Measurements from ENCODE around the gene NPDC1. TPM values are rescaled to one million over a fixed set of nuclear protein-coding genes. Genes with fewer than 3 reads are reported as not detected.

Gene NPDC1
- total RNA-seq, 1 experiment from 2014 or later = 44.1 TPM

DNA sequence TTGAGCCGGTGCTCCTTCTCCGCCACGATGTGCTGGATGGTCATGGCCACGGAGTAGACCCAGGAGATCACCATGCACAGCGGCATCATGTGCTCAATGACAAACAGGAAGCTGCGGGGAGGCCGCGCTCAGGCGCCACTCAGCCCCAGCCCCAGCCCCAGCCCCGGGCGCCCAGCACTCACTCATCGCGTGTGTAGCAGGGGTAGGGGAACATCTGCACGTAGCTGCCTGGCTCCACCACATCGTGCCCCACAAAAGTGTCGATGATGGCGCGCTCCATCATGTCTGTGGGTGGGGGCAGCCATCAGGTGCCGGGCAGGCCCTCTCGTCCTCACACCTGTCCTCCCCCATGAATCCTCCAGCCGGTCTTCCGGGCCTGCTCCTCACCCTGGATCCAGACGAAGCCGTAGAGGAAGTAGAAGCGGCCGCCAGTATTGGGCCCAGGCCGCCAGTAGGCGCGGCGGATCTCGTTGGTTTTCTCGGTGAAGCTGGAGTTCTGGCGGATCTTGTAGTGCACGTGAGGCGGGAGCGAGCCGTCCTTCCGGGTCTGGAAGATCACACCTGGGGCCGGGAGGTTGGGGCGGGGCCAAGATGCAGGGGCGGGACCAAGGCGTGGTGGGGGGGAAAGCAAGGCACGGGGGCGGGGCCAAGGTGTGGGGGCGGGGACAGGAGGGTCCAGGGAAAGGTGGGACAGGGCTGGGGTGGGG is 28.0 kb downstream of the NPDC1 start:
- no TSS peak for BruUV-seq (replicated peaks)
- ChIA-PET POLR2A (no interaction called here), CTCF (no interaction called here)

DNA sequence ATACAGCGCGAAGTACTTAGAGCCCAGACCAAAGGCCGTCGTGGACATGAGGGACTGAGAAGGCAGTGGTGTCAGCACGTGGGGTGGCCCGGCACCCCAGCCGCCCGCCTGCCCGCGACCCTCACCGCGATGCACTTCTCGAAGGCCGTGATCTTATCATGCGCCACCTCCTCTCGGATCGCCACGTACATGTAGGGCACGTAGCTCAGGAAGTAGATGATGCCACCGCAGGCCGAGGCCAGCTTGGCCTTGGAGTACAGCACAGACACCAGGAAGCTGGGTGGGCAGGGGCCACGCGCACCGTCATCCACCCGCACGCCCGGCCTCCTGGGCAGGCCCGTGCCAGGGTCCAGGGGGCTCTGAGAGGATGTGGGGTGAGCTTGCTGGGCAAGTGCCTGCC is 28.9 kb downstream of the NPDC1 start:
- no TSS peak for BruUV-seq (replicated peaks)
- H3K36me3 Mint-ChIP-seq (ENCODE audit: insufficient read depth, unreplicated experiment) = peaks cover 15% of the 10 kb centered on the region

More for the DNA sequence above, 28.0 kb downstream of the NPDC1 start:
- intact Hi-C loops (cut with micrococcal nuclease; ENCODE audit: unreplicated experiment) = no loop called here
- TF ChIP-seq, protein P1, sequence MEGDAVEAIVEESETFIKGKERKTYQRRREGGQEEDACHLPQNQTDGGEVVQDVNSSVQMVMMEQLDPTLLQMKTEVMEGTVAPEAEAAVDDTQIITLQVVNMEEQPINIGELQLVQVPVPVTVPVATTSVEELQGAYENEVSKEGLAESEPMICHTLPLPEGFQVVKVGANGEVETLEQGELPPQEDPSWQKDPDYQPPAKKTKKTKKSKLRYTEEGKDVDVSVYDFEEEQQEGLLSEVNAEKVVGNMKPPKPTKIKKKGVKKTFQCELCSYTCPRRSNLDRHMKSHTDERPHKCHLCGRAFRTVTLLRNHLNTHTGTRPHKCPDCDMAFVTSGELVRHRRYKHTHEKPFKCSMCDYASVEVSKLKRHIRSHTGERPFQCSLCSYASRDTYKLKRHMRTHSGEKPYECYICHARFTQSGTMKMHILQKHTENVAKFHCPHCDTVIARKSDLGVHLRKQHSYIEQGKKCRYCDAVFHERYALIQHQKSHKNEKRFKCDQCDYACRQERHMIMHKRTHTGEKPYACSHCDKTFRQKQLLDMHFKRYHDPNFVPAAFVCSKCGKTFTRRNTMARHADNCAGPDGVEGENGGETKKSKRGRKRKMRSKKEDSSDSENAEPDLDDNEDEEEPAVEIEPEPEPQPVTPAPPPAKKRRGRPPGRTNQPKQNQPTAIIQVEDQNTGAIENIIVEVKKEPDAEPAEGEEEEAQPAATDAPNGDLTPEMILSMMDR (IDR thresholded peaks at IDR 0.05; ENCODE audit: insufficient read depth in 1 of 2, low read depth in 1 of 2, low read length in 1 of 2, severe bottlenecking in 1 of 2, unreplicated experiment in 1 of 2) = no peak
- H3K4me3 Mint-ChIP-seq (ENCODE audit: unreplicated experiment) = no peak overlapping the region
- peaks cover 1% of the 10 kb centered on the region for H3K36me3 ChIP-seq (ENCODE audit: control insufficient read depth, insufficient read depth, low read length)
- DNase-seq = no peak
- no peaks in the 10 kb centered on the region for H3K27me3 Mint-ChIP-seq (ENCODE audit: insufficient read depth, unreplicated experiment)
- peaks cover 4% of the 10 kb centered on the region for H3K4me1 Mint-ChIP-seq (ENCODE audit: low read depth, unreplicated experiment)
- no peak overlapping the region for H3K4me3 ChIP-seq (ENCODE audit: low read depth, low read length)
- no peaks in the 10 kb centered on the region for H3K9me3 ChIP-seq
- no peak overlapping the region for H3K27ac Mint-ChIP-seq (ENCODE audit: unreplicated experiment)
- peaks cover 6% of the 10 kb centered on the region for H3K4me1 ChIP-seq
- H3K27me3 ChIP-seq (replicated peaks; ENCODE audit: control insufficient read depth, insufficient read depth, low read length) = no peaks in the 10 kb centered on the region
- peaks cover 18% of the 10 kb centered on the region for H3K36me3 Mint-ChIP-seq (ENCODE audit: insufficient read depth, unreplicated experiment)
- no peaks in the 10 kb centered on the region for H3K9me3 Mint-ChIP-seq (ENCODE audit: unreplicated experiment)

DNA sequence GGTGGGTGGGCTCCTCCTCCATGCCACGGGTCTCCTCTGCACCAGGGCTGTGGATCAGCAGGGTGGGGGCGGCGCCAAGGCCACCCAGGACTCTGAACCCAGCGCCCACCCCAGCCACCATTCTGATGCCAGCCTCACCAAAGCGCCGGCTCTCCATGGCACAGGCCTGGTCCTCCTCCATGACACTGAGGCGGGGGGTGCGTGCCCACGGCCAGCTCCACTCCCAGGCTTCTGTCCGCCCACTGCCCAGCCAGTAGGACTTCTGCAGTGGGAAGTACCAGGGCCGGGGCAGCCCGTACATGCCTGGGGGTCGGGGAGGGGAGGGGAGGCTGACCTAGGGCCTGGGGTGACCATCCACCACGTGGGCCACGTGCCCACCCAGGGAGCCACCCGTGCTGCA is 29.5 kb downstream of the NPDC1 start:
- Histone ChIP-seq H3K27me3 (replicated peaks; ENCODE audit: control insufficient read depth, insufficient read depth, low read length) (no peaks in the 10 kb centered on the region), H3K4me1 (no peaks in the 10 kb centered on the region), H3K36me3 (ENCODE audit: control insufficient read depth, insufficient read depth, low read length) (no peaks in the 10 kb centered on the region; the same call in none of the 2 replicates), H3K9me3 (no peaks in the 10 kb centered on the region), H3K4me3 (ENCODE audit: low read depth, low read length) (no peak overlapping the region)
- intact Hi-C loops (cut with micrococcal nuclease; ENCODE audit: unreplicated experiment) = no loop called here
- no peaks in the 10 kb centered on the region for H3K9me3 Mint-ChIP-seq (ENCODE audit: unreplicated experiment)
- H3K36me3 Mint-ChIP-seq (ENCODE audit: insufficient read depth, unreplicated experiment) = peaks cover 8% of the 10 kb centered on the region
- no peaks in the 10 kb centered on the region for H3K27me3 Mint-ChIP-seq (ENCODE audit: insufficient read depth, unreplicated experiment)
- no peak overlapping the region for H3K27ac Mint-ChIP-seq (ENCODE audit: unreplicated experiment)
- no TSS peak for BruUV-seq (replicated peaks)
- no peak for DNase-seq
- CTCF ChIA-PET = no interaction called here
- H3K4me1 Mint-ChIP-seq (ENCODE audit: low read depth, unreplicated experiment) = no peaks in the 10 kb centered on the region
- POLR2A ChIA-PET = no interaction called here
- no peak overlapping the region for H3K4me3 Mint-ChIP-seq (ENCODE audit: unreplicated experiment)
- TF ChIP-seq, protein P1 (IDR thresholded peaks at IDR 0.05; ENCODE audit: insufficient read depth in 1 of 2, low read depth in 1 of 2, low read length in 1 of 2, severe bottlenecking in 1 of 2, unreplicated experiment in 1 of 2) = no peak

More for the DNA sequence above, 28.9 kb downstream of the NPDC1 start:
- H3K4me1 ChIP-seq = peaks cover under 1% of the 10 kb centered on the region
- ChIA-PET CTCF (no interaction called here), POLR2A (no interaction called here)
- Mint-ChIP-seq H3K9me3 (ENCODE audit: unreplicated experiment) (no peaks in the 10 kb centered on the region), H3K27me3 (ENCODE audit: insufficient read depth, unreplicated experiment) (no peaks in the 10 kb centered on the region), H3K4me1 (ENCODE audit: low read depth, unreplicated experiment) (peaks cover 2% of the 10 kb centered on the region), H3K4me3 (ENCODE audit: unreplicated experiment) (no peak overlapping the region), H3K27ac (ENCODE audit: unreplicated experiment) (no peak overlapping the region)
- no peaks in the 10 kb centered on the region for H3K27me3 ChIP-seq (replicated peaks; ENCODE audit: control insufficient read depth, insufficient read depth, low read length)
- TF ChIP-seq, protein P1 (IDR thresholded peaks at IDR 0.05; ENCODE audit: insufficient read depth in 1 of 2, low read depth in 1 of 2, low read length in 1 of 2, severe bottlenecking in 1 of 2, unreplicated experiment in 1 of 2) = no peak
- no peaks in the 10 kb centered on the region for H3K9me3 ChIP-seq
- H3K36me3 ChIP-seq (ENCODE audit: control insufficient read depth, insufficient read depth, low read length) = no peaks in the 10 kb centered on the region; the same call in none of the 2 replicates
- DNase-seq = no peak
- H3K4me3 ChIP-seq (ENCODE audit: low read depth, low read length) = no peak overlapping the region
- intact Hi-C loops (cut with micrococcal nuclease; ENCODE audit: unreplicated experiment) = no loop called here

Data from Caco-2 (cell line).